MCF 10A (cell line): ENCODE data around the gene AK9. TPM values are rescaled to one million over a fixed set of nuclear protein-coding genes. Genes with fewer than 3 reads are reported as not detected.

Experiments used
- BruUV-seq: library from RNA; stranded (reverse); fragments of 400-500 nt; replicated peaks from 2 replicates; lab custom pipeline; 2021; lab: Mats Ljungman, UMichigan
- CTCF ChIA-PET: fragments of 300-600 bp; sonication (Branson Sonifier 250); formaldehyde crosslinking; extraction: SDS; loops from one replicate; lab custom pipeline; 2021; ENCODE audit warnings: antibody characterized with exemption, inconsistent platforms; lab: Yijun Ruan, JAX
- POLR2A ChIA-PET: fragments of 300-600, 350-650 bp; sonication (Branson Sonifier 250); formaldehyde crosslinking; extraction: SDS; loops from one replicate; lab custom pipeline; 2020; ENCODE audit warnings: antibody characterized with exemption, inconsistent platforms; lab: Yijun Ruan, JAX
- DNase-seq: peaks from one replicate; pipeline ENCODE4 v3.0.0-alpha.2; 2018; ENCODE audit not compliant: unreplicated experiment
- H3K27ac Mint-ChIP-seq: one replicate; pipeline ENCODE4 v1.8.0; 2022; ENCODE audit warnings: mild to moderate bottlenecking, low read depth, mixed read lengths; ENCODE audit not compliant: unreplicated experiment
- H3K27me3 Mint-ChIP-seq: one replicate; pipeline ENCODE4 v1.8.0; 2022; ENCODE audit warnings: mixed read lengths; ENCODE audit not compliant: insufficient read depth, unreplicated experiment
- H3K36me3 Mint-ChIP-seq: one replicate; pipeline ENCODE4 v1.8.0; 2022; ENCODE audit warnings: mild to moderate bottlenecking, moderate library complexity, mixed read lengths; ENCODE audit not compliant: insufficient read depth, unreplicated experiment
- H3K4me1 Mint-ChIP-seq: one replicate; pipeline ENCODE4 v1.8.0; 2022; ENCODE audit warnings: mixed read lengths; ENCODE audit not compliant: insufficient read depth, unreplicated experiment
- H3K4me3 Mint-ChIP-seq: one replicate; pipeline ENCODE4 v1.8.0; 2022; ENCODE audit warnings: mild to moderate bottlenecking, moderate library complexity, mixed read lengths; ENCODE audit not compliant: unreplicated experiment
- H3K9me3 Mint-ChIP-seq: one replicate; pipeline ENCODE4 v1.8.0; 2022; ENCODE audit warnings: mixed read lengths; ENCODE audit not compliant: unreplicated experiment
- intact Hi-C: fragments of 100-400 bp; cut with micrococcal nuclease; formaldehyde crosslinking; loops from 2 replicates; pipeline ENCODE4 v1.14.1; 2022
- total RNA-seq: library from RNA; stranded (reverse); gene quantifications from 2 replicates; pipeline ENCODE4 v1.2.3, GENCODE V29; 2022
- TF ChIP-seq, protein P1 (sequence below): fragments of 200-600 bp; IDR thresholded peaks from one replicate; pipeline ENCODE4 v1.8.0; 2022; ENCODE audit warnings: antibody characterized with exemption, mild to moderate bottlenecking; ENCODE audit not compliant: unreplicated experiment

AK9 gene
- total RNA-seq, 1 experiment from 2014 or later: 4.7 TPM

DNA sequence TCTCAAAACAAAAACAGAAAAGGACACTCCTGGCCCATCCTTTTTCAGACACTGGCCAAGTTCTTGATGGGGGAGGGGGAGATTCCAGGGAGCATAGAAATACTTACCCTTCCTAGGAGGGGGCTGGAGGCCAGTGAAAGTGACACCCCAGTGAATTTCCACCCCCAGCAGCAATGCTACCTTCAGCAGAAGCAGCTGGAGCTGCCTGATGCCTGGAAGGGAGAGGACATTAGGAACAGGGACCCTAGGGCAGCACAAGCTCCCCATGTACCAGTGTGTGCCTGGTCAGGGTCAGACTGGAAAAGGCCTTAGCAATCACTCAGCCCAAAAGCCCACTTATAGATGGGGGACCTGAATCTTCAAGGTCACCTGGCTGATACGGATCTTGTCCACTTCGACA lies 237.8 kb downstream of the AK9 start:
- peaks cover 9% of the 10 kb centered on the region for H3K36me3 Mint-ChIP-seq
- H3K4me3 Mint-ChIP-seq: no peak overlapping the region
- ChIA-PET POLR2A (interaction anchor here (4.8 kb wide), 1 partner anchor 11 kb away, joined by 20 read pairs; the partner anchor contains the start of genes PPIL6 and SMPD2), CTCF (interaction anchor here (1.5 kb wide), 1 partner anchor 12 kb away, joined by 5 read pairs; no protein-coding TSS in a partner anchor)
- BruUV-seq: no TSS peak
- no peak for DNase-seq
- no peaks in the 10 kb centered on the region for H3K9me3 Mint-ChIP-seq
- H3K4me1 Mint-ChIP-seq: peaks cover 12% of the 10 kb centered on the region
- intact Hi-C loops: no loop called here
- TF ChIP-seq, protein P1, sequence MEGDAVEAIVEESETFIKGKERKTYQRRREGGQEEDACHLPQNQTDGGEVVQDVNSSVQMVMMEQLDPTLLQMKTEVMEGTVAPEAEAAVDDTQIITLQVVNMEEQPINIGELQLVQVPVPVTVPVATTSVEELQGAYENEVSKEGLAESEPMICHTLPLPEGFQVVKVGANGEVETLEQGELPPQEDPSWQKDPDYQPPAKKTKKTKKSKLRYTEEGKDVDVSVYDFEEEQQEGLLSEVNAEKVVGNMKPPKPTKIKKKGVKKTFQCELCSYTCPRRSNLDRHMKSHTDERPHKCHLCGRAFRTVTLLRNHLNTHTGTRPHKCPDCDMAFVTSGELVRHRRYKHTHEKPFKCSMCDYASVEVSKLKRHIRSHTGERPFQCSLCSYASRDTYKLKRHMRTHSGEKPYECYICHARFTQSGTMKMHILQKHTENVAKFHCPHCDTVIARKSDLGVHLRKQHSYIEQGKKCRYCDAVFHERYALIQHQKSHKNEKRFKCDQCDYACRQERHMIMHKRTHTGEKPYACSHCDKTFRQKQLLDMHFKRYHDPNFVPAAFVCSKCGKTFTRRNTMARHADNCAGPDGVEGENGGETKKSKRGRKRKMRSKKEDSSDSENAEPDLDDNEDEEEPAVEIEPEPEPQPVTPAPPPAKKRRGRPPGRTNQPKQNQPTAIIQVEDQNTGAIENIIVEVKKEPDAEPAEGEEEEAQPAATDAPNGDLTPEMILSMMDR: no peak
- H3K27me3 Mint-ChIP-seq: no peaks in the 10 kb centered on the region
- H3K27ac Mint-ChIP-seq: no peak overlapping the region

DNA sequence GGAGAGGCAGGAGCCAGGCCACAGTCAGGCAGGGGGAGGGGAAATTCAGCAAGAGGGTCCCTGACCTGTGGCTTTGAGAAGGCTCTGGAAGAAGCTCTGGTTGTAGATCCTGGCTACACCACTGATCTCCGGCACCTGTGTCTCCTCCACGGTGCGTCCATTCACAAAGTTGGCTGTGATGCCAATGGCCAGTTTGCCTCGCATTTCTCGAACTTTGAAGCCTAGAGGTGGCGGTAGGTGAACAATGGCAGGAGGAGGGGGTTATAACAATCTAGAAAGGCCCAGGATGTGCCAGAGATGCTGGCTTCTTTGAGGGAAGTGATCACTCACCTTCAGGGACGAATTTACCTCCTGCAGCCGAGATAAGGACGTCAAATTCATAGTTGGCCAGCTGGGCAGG lies 238.8 kb downstream of the AK9 start:
- Mint-ChIP-seq H3K36me3 (peaks cover 14% of the 10 kb centered on the region), H3K4me1 (peaks cover 7% of the 10 kb centered on the region), H3K9me3 (no peaks in the 10 kb centered on the region), H3K27ac (no peak overlapping the region), H3K4me3 (no peak overlapping the region), H3K27me3 (no peaks in the 10 kb centered on the region)
- BruUV-seq: no TSS peak
- intact Hi-C loops: no loop called here
- ChIA-PET CTCF (no interaction called here), POLR2A (interaction anchor here (0.9 kb wide), 1 partner anchor 9 kb away, joined by 3 read pairs; no protein-coding TSS in a partner anchor)
- TF ChIP-seq, protein P1: no peak
- DNase-seq: no peak

DNA sequence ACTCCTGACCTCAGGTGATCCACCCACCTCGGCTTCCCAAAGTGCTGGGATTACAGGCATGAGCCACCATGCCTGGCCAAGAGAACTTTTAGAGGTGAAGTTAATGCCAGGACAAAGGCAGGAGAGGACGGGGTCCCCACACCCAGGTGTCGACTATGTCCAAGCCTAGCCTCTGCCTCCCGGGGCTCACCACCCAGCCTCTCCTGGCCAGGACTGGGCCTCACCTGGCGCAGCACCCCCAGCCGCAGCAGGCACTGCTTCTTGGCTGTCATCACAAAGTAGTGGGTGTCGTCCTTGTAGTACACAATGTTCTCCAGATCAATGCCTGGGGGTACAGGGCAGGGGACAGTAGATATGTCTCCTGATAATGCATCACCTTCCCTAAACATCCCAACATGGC lies 239.6 kb downstream of the AK9 start:
- ChIA-PET CTCF (interaction anchor here (0.6 kb wide), 1 partner anchor 12 kb away, joined by 3 read pairs; no protein-coding TSS in a partner anchor), POLR2A (interaction anchor here (0.9 to 1.3 kb wide), 2 partner anchors 8 to 11 kb away, joined by 3 to 7 read pairs; partner anchors contain the start of genes PPIL6 and SMPD2)
- DNase-seq: no peak

DNA sequence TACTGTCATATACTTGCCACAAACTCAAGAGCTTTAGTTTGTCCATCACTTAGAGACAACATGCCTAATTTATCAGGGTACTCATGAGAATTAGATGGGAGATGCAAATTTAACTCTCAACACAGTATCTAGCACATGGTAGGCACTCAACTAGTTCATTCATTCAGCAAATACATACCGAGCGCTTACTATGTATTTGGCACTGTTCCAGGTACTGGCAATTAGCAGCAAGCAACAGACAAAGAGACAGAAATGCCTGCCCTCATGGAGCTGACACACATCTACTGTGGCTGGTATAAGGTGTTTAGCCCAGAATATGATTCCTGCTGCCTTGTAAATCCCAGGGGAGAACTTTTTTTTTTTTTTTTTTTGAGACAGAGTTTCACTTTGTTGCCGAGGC lies 240.2 kb downstream of the AK9 start:
- no peak overlapping the region for H3K4me3 Mint-ChIP-seq
- BruUV-seq: no TSS peak
- POLR2A ChIA-PET: interaction anchor here (1.3 to 2.9 kb wide), 2 partner anchors 10 to 67 kb away, joined by 7 to 11 read pairs; partner anchors contain the start of genes CD164, PPIL6 and SMPD2
- H3K4me1 Mint-ChIP-seq: no peaks in the 10 kb centered on the region
- H3K9me3 Mint-ChIP-seq: no peaks in the 10 kb centered on the region
- intact Hi-C loops: no loop called here
- H3K27me3 Mint-ChIP-seq: no peaks in the 10 kb centered on the region
- no peak overlapping the region for H3K27ac Mint-ChIP-seq
- CTCF ChIA-PET: interaction anchor here (0.6 to 1.5 kb wide), 3 partner anchors 9 to 940 kb away, joined by 3 to 5 read pairs (median 3); partner anchors contain the start of genes PPIL6 and SMPD2
- TF ChIP-seq, protein P1: no peak
- DNase-seq: no peak
- peaks cover 20% of the 10 kb centered on the region for H3K36me3 Mint-ChIP-seq

More for the DNA sequence above, 239.6 kb downstream of the AK9 start:
- no peaks in the 10 kb centered on the region for H3K9me3 Mint-ChIP-seq
- intact Hi-C loops: no loop called here
- peaks cover 19% of the 10 kb centered on the region for H3K36me3 Mint-ChIP-seq
- no peak overlapping the region for H3K27ac Mint-ChIP-seq
- H3K4me1 Mint-ChIP-seq: no peaks in the 10 kb centered on the region
- H3K4me3 Mint-ChIP-seq: no peak overlapping the region
- TF ChIP-seq, protein P1: no peak
- H3K27me3 Mint-ChIP-seq: no peaks in the 10 kb centered on the region
- no TSS peak for BruUV-seq
